VCaP (cell line): ENCODE measurements around the gene BICC1.

Experiments used
- H3K27ac ChIP-seq: fragments of 450-650 bp; 2 replicates; pipeline ENCODE4 v1.5.1; 2017
- TF ChIP-seq, protein P1 (sequence below): fragments of 450-650 bp; conservative IDR thresholded peaks from 2 replicates; pipeline ENCODE4 v1.5.1; 2017; ENCODE audit warnings: mild to moderate bottlenecking, moderate library complexity

BICC1 gene

DNA sequence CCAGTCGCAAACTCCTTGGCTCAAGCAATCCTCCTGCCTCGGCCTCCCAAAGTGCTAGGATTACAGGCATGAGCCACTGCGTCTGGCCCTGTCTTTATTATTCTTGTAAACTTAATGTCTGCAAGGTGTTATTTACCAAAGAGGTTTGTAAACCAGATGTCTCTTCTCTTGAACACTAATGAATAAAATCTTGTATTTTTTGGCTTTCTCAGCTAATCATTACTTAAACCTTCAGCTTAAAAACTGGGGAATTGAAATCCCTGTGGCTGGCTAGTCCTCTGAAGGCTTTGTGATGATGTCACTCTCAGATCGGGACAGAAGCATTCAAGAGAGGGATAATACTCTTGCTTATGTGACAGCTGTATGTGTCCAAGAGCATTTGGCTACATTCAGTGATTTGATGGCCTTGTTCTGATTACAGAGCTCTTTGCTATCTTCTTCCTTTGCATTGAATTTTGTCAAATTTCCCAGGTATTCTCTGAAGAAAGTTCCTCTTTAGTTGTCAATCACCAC, 130.3 kb downstream of the BICC1 start:
- TF ChIP-seq, protein P1, sequence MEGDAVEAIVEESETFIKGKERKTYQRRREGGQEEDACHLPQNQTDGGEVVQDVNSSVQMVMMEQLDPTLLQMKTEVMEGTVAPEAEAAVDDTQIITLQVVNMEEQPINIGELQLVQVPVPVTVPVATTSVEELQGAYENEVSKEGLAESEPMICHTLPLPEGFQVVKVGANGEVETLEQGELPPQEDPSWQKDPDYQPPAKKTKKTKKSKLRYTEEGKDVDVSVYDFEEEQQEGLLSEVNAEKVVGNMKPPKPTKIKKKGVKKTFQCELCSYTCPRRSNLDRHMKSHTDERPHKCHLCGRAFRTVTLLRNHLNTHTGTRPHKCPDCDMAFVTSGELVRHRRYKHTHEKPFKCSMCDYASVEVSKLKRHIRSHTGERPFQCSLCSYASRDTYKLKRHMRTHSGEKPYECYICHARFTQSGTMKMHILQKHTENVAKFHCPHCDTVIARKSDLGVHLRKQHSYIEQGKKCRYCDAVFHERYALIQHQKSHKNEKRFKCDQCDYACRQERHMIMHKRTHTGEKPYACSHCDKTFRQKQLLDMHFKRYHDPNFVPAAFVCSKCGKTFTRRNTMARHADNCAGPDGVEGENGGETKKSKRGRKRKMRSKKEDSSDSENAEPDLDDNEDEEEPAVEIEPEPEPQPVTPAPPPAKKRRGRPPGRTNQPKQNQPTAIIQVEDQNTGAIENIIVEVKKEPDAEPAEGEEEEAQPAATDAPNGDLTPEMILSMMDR, result no peak
- H3K27ac ChIP-seq, result no peak overlapping the region

DNA sequence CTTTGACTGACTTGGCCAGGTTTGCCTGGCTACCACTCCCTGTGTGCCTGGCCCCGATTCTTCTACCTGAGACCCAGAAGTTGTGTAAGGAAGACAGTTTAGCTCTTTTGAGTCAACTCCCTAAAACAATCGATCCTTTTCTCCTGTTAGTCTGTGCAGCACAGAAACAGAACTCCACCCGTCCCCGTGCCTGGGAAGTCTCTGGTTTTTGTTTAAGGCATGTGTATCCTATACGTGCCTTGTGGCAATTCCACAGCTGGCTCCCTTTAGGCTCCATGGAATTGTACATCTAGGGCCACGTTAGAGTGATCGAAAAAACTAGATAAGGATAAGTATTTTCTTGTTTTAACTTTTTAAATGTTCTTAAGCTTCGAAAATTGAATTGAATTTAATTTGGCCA, 131.6 kb downstream of the BICC1 start:
- H3K27ac ChIP-seq, result no peak overlapping the region
- TF ChIP-seq, protein P1, result no peak

DNA sequence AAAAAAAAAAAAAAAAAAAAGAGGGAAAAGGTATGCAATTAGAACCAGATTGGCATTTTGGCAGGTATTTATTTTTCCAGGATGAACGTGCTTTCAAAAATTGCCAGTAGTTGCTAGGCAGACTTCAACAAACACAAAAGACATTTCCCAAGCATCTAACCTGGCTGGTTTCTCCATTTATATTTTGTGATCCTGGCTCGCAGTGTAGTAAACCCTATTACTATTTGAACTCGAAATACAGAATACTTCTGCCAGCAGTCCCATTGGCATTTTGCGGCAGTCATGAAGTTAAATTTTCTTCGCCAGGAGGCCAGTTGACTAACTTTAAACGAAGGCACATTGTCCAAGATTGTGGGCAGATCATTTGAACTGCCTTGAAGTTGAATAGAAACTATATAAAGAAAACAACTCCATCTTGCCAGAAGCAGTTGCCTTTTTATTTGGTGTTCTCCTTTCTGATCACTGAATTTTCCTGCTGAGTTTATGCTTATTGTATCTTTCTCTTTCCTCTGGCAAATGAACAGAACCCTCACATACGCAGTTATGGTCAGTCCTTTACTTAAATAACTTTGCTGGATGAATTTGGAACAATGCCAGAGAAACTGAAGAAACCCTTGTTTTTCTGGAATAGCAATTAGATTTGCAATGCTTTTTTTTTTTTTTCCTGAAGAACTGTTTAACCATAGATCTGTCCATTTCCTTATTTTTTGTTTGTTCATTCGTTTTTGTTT, 132.9 kb downstream of the BICC1 start:
- TF ChIP-seq, protein P1, result no peak
- peak overlapping the region; percentile 65 for H3K27ac ChIP-seq

DNA sequence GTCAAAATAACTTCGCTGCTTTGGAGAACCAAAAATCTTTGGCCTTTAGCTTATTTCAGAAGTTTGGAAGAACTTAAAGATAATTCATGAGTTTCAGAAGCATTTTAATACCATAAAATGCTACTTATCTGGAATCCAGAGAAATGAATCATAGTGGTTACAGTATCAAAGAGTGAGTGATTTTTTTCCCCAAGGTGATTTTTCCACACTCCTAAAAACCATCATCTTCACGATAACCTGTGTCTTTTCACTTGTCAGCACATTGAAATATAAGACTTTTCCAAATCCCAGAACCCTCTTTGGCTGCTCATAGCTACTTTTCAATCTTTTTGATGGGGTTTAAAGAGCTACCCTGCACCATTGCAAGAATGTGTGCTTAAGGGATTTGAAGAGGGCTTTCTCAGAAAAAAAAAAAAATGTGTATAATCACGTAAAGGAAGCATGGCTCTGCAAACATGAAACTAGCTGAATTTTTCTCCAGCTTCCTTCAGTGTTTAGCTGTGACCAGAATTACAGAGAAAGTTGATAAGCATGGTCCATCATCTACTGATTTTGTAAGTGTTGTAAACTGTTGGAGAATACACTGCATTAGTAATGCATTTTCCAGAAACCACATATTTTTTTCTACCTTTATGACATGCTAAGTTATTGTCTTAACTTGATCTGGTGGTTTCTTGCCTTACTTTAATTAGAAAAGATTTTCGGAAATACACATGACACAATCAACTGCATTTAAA, 134.9 kb downstream of the BICC1 start:
- TF ChIP-seq, protein P1, result no peak
- peak overlapping the region; percentile 32 for H3K27ac ChIP-seq

DNA sequence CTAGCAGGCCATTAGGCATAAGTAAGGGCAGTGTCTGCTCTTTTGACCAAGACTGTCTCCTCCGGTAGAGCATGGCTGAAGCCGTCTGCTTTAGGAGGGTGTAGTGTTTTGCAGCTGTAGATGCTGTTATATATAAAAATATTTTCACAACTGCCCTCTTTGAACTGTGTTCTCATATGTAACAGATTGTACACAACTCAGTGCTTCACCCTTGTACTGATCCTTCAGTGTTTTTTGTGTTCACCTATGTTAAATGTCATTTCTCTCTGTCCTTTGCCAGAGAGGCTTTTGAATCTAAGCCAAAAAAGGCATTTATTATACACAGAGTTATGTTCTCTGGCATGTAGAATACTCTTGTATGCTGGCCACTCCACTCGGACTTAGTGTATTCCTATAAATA, 135.5 kb downstream of the BICC1 start:
- peak overlapping the region; percentile 32 for H3K27ac ChIP-seq
- TF ChIP-seq, protein P1, result no peak

DNA sequence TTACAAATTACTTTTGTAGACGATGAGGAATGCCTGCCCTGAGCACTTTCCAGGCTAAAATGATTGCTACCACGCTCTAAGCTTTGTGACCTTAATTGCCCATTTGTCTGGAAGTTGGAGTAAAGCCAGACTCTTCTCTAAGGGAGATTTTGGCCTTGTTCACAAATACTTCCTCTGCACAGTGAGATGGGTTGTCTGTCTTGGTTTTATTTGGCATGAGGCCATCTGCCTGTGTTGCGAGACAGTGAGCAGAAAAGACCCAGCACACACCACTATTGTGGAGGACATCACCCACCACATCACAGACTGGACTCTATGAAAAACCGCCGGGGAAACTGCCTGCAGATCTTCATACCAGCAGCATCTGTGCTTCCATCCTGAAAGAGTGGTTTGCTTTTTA, 138.4 kb downstream of the BICC1 start:
- H3K27ac ChIP-seq, result peak overlapping the region; percentile 1; the same call in 1 of the 2 replicates
- TF ChIP-seq, protein P1, result no peak

DNA sequence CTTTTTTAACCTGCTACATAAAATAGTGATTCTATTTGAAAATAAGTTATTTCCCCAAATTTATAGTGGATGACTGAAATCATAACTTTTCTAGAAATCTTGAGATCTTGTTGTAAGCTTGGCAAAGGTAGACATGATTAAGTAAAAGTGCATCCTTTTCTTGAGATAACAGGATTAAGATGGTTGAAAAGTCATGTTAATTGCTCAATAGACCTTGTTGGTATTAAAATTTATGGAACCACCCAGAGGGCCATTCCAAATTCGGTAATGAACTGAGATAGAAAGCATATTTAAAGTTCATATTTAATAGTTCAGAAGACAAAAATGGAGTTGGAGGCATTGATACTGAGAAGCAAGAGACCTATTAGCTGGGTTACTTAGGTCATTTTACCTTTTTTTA, 139.1 kb downstream of the BICC1 start:
- H3K27ac ChIP-seq, result peak overlapping the region; percentile 1; the same call in 1 of the 2 replicates
- TF ChIP-seq, protein P1, result no peak
